Measurements from ENCODE around the gene TMUB1. TPM values are rescaled to one million over a fixed set of nuclear protein-coding genes. Genes with fewer than 3 reads are reported as not detected.

Gene TMUB1
- total and polyA plus RNA-seq, 2 donors (not counting 3 experiments of a cell fraction or from before 2014, with no cell fraction given), result 41.3 to 45.3 TPM

- TF ChIP-seq MAX (IDR thresholded peaks at IDR 0.05; ENCODE audit: insufficient read depth, insufficient read length) (no peak), EZH2 (IDR thresholded peaks at IDR 0.05; ENCODE audit: borderline replicate concordance, low read depth, low read length, severe bottlenecking) (no peak), CTCF (IDR thresholded peaks at IDR 0.05; ENCODE audit: extremely low read depth in 1 of 2, insufficient read depth in 1 of 2, low read depth in 1 of 2, low read length in 2 of 2) (no peak), POLR2AphosphoS5 (IDR thresholded peaks at IDR 0.05; ENCODE audit: insufficient read depth, low read depth, low read length) (no peak), FOS (IDR thresholded peaks at IDR 0.05; ENCODE audit: borderline replicate concordance, insufficient read depth, low read length) (no peak), MYC (IDR thresholded peaks at IDR 0.05; ENCODE audit: low read depth, low read length) (no peak), POLR2A (IDR thresholded peaks at IDR 0.05; ENCODE audit: low read depth, low read length) (no peak), JUN (IDR thresholded peaks at IDR 0.05; ENCODE audit: borderline replicate concordance, insufficient read depth, insufficient read length, low read depth) (no peak), GATA2 (IDR thresholded peaks at IDR 0.05; ENCODE audit: insufficient read depth, insufficient read length, low read depth, low read length) (no peak)
- Histone ChIP-seq H3K9ac (replicated peaks; ENCODE audit: extremely low read depth, insufficient read depth, low read length) (no peak overlapping the region), H3K79me2 (ENCODE audit: control insufficient read depth, insufficient read depth, low read length) (peaks cover 25% of the 10 kb centered on the region), H3K4me3 (replicated peaks in 1 of 3; ENCODE audit: insufficient read depth in 1 of 3, low read depth in 1 of 3, low read length in 3 of 3) (no peak overlapping the region), H3K4me2 (ENCODE audit: insufficient read depth, low read length) (no peak overlapping the region), H3K27ac (ENCODE audit: insufficient read depth, low read depth, low read length) (no peak overlapping the region), H4K20me1 (replicated peaks; ENCODE audit: control insufficient read depth, extremely low read depth, insufficient read depth, low read length) (no peaks in the 10 kb centered on the region), H3K4me1 (ENCODE audit: control insufficient read depth, extremely low read depth, insufficient read depth, low read length) (peaks cover 9% of the 10 kb centered on the region), H3K9me3 (replicated peaks; ENCODE audit: control insufficient read depth, insufficient read depth, low read length) (no peaks in the 10 kb centered on the region), H3K27me3 (ENCODE audit: control insufficient read depth in 2 of 2, insufficient read depth in 2 of 2, low read length in 2 of 2) (no peaks in the 10 kb centered on the region), H2AFZ (ENCODE audit: low read depth, low read length) (no peak overlapping the region), H3K9me1 (replicated peaks; ENCODE audit: control insufficient read depth, extremely low read depth, insufficient read depth, low read length) (no peaks in the 10 kb centered on the region), H3K36me3 (ENCODE audit: control insufficient read depth in 2 of 2, extremely low read depth in 1 of 2, insufficient read depth in 2 of 2, low read length in 2 of 2) (peaks cover 18 to 54% of the 10 kb centered on the region in 2 experiments)
- FAIRE-seq, result no peak
- dilution Hi-C loops (cut with MboI; ENCODE audit: extremely low pct_ligation_motif_present, low sequenced_read_pairs) (no loop called here), intact Hi-C loops (cut with micrococcal nuclease) (no loop called here)
- CTCF ChIA-PET, result no interaction called here
- no peak for DNase-seq (ENCODE audit: low read depth, low spot score)
- BruUV-seq (replicated peaks), result no TSS peak
- POLR2A ChIA-PET, result no interaction called here
These were observed 17.8 kb downstream of the TMUB1 start for GRCh38 chr7:151065516-151065915.

Measured in endothelial cell of umbilical vein (primary cell).